ENCODE results near the gene RGPD4. TPM values are rescaled to one million over a fixed set of nuclear protein-coding genes. Genes with fewer than 3 reads are reported as not detected.
"Not testable (repeated sequence)": the region's sequence is repeated elsewhere in the genome, so short reads cannot be mapped to it uniquely, and the experiment has no call there.

Gene RGPD4
- total RNA-seq: 0.08 to 0.12 TPM (median 0.10 TPM) in 3 replicates
- long read RNA-seq, partial matches to known transcripts: 0 of 1 reads
- long read RNA-seq, other reads (novel, unspliced or antisense): 1 of 1 reads

- H3K4me1 Mint-ChIP-seq (ENCODE audit: low read depth); H3K4me3 Mint-ChIP-seq (ENCODE audit: unreplicated experiment); H3K9me3 Mint-ChIP-seq (ENCODE audit: low read depth); H3K27ac Mint-ChIP-seq (ENCODE audit: unreplicated experiment); H3K27me3 Mint-ChIP-seq (ENCODE audit: low read depth); H3K36me3 Mint-ChIP-seq (ENCODE audit: low read depth); DNase-seq (ENCODE audit: low spot score): not testable (repeated sequence)
These were observed at the start of gene RGPD4 for GRCh38 chr2:107826749-107827148. RGPD4 (plus strand) TSS chr2:107826892; CDS start chr2:107827014, 122 bp downstream.

DNA sequence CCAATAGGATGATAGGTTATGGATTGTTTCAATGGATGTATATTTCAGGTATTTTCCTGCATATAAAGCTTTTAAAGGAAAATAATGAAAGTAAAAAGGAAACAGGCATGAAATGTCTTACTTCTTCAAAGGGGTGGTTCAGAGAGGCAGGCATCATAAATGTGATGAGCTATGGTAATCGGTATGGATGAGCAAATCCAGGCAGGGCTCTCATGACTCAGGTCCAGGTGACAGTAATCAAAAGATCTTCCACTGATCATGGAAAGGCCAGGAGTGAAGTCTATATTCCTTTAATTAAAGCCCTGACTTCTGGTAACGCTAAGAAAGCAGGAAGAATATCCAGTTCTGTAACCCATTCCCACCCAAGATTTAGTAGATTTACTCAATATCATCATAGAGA, 48.7 kb upstream of the RGPD4 start:
- TF ChIP-seq, protein P1, sequence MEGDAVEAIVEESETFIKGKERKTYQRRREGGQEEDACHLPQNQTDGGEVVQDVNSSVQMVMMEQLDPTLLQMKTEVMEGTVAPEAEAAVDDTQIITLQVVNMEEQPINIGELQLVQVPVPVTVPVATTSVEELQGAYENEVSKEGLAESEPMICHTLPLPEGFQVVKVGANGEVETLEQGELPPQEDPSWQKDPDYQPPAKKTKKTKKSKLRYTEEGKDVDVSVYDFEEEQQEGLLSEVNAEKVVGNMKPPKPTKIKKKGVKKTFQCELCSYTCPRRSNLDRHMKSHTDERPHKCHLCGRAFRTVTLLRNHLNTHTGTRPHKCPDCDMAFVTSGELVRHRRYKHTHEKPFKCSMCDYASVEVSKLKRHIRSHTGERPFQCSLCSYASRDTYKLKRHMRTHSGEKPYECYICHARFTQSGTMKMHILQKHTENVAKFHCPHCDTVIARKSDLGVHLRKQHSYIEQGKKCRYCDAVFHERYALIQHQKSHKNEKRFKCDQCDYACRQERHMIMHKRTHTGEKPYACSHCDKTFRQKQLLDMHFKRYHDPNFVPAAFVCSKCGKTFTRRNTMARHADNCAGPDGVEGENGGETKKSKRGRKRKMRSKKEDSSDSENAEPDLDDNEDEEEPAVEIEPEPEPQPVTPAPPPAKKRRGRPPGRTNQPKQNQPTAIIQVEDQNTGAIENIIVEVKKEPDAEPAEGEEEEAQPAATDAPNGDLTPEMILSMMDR (IDR thresholded peaks at IDR 0.05): no peak
- no peak overlapping the region for H3K27ac Mint-ChIP-seq (ENCODE audit: unreplicated experiment)
- no peak for DNase-seq (ENCODE audit: low spot score)
- peaks cover 21% of the 10 kb centered on the region for H3K27me3 Mint-ChIP-seq (ENCODE audit: low read depth)
- H3K36me3 Mint-ChIP-seq (ENCODE audit: low read depth): peaks cover 3% of the 10 kb centered on the region
- no peaks in the 10 kb centered on the region for H3K4me1 Mint-ChIP-seq (ENCODE audit: low read depth)
- H3K4me3 Mint-ChIP-seq (ENCODE audit: unreplicated experiment): no peak overlapping the region
- no peaks in the 10 kb centered on the region for H3K9me3 Mint-ChIP-seq (ENCODE audit: low read depth)

DNA sequence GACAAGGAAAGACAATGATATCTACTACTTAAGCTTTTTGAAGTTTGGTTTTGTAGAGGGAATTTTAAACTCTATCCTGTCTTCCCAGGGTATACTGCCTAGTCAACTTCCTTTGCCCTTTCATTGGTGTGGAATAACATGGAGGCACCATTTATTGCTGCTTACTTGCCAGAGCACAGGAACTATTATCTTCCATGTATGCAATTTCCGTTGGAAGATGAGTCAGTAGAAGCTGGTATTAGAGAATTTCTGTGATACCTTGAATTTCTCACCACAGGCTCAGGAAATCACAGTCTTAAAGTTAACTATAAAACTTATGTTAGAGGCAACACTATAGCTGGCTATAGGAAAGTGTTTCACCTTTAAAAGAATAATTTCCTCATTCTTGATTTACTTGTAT, 40.9 kb upstream of the RGPD4 start:
- H3K36me3 Mint-ChIP-seq (ENCODE audit: low read depth): no peaks in the 10 kb centered on the region
- DNase-seq (ENCODE audit: low spot score): no peak
- TF ChIP-seq, protein P1 (IDR thresholded peaks at IDR 0.05): no peak
- no peak overlapping the region for H3K27ac Mint-ChIP-seq (ENCODE audit: unreplicated experiment)
- no peaks in the 10 kb centered on the region for H3K9me3 Mint-ChIP-seq (ENCODE audit: low read depth)
- peaks cover 23% of the 10 kb centered on the region for H3K27me3 Mint-ChIP-seq (ENCODE audit: low read depth)
- no peak overlapping the region for H3K4me3 Mint-ChIP-seq (ENCODE audit: unreplicated experiment)
- no peaks in the 10 kb centered on the region for H3K4me1 Mint-ChIP-seq (ENCODE audit: low read depth)

GRCh38 chr2:107790837-107791236, 35.9 kb upstream of the RGPD4 start:
- Mint-ChIP-seq H3K27ac (ENCODE audit: unreplicated experiment) (no peak overlapping the region), H3K9me3 (ENCODE audit: low read depth) (no peaks in the 10 kb centered on the region), H3K4me3 (ENCODE audit: unreplicated experiment) (no peak overlapping the region), H3K36me3 (ENCODE audit: low read depth) (no peaks in the 10 kb centered on the region), H3K27me3 (ENCODE audit: low read depth) (peaks cover 10% of the 10 kb centered on the region), H3K4me1 (ENCODE audit: low read depth) (no peaks in the 10 kb centered on the region)
- DNase-seq (ENCODE audit: low spot score): no peak
- TF ChIP-seq, protein P1 (IDR thresholded peaks at IDR 0.05): no peak

- H3K4me3 Mint-ChIP-seq (ENCODE audit: unreplicated experiment): no peak overlapping the region
- H3K4me1 Mint-ChIP-seq (ENCODE audit: low read depth): no peaks in the 10 kb centered on the region
- peaks cover 1% of the 10 kb centered on the region for H3K36me3 Mint-ChIP-seq (ENCODE audit: low read depth)
- TF ChIP-seq, protein P1 (IDR thresholded peaks at IDR 0.05): no peak
- peaks cover 2% of the 10 kb centered on the region for H3K27me3 Mint-ChIP-seq (ENCODE audit: low read depth)
- no peak for DNase-seq (ENCODE audit: low spot score)
- no peaks in the 10 kb centered on the region for H3K9me3 Mint-ChIP-seq (ENCODE audit: low read depth)
- H3K27ac Mint-ChIP-seq (ENCODE audit: unreplicated experiment): no peak overlapping the region
These were observed 25.2 kb upstream of the RGPD4 start for GRCh38 chr2:107801498-107801897.
